ENCODE measurements around the gene STAC.

DNA sequence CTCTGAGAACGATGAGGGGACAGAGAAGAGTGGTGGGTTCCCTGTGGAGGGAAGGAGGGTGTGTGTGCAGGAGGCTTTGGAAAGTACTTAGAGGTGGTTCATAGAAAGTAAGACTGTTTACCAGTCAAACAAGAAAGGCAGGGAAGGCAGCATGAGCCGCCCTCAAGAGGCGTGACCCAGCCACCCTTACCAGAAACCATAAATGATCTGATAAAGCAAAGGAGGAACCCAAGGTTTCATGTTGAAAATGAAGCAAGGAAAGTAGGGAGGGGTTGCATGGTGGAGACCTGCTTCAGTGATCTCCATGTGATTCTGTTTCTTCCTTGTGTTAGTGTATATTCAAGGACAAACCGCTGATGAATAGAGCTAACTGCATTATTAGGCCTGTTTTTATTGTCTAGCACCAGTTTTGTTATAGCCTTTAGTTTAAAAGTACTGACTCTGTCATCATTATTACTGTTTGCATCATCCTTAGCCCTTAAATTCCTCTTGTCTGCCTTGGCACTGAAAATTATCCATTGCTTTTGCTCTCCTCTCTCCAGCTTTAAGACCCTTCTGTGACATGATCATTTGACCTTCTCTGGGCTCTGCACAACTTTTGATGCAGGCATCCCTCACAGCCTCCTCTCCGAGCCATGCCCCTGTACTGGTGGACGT, 96.1 kb downstream of the STAC start:
- no peak for TF ChIP-seq CTCF (IDR thresholded peaks at IDR 0.05; ENCODE audit: low read length)
- no peak for TF ChIP-seq EZH2phosphoT487 (IDR thresholded peaks at IDR 0.05; ENCODE audit: low read length)
